ENCODE data around the gene MGLL.

Gene MGLL

GRCh38 chr3:127815641-127816605 lies 6.4 kb downstream of the MGLL start:
- no peak for DNase-seq (ENCODE audit: low read depth)
- H3K4me3 ChIP-seq (ENCODE audit: low read depth, low read length): no peak overlapping the region
- TF ChIP-seq CTCF (IDR thresholded peaks at IDR 0.05; ENCODE audit: insufficient read depth, low read depth, low read length, missing control alignments): no peak

GRCh38 chr3:127815001-127815400 lies 7.3 kb downstream of the MGLL start:
- no peak for DNase-seq (ENCODE audit: low read depth)
- no peak overlapping the region for H3K4me3 ChIP-seq (ENCODE audit: low read depth, low read length)
- TF ChIP-seq CTCF (IDR thresholded peaks at IDR 0.05; ENCODE audit: insufficient read depth, low read depth, low read length, missing control alignments): no peak

- DNase-seq (ENCODE audit: low read depth): no peak
- no peak for TF ChIP-seq CTCF (IDR thresholded peaks at IDR 0.05; ENCODE audit: insufficient read depth, low read depth, low read length, missing control alignments)
- H3K4me3 ChIP-seq (ENCODE audit: low read depth, low read length): no peak overlapping the region
Observed at GRCh38 chr3:127814325-127814781, 8.0 kb downstream of the MGLL start.

- TF ChIP-seq CTCF (IDR thresholded peaks at IDR 0.05; ENCODE audit: insufficient read depth, low read depth, low read length, missing control alignments): no peak
- DNase-seq (ENCODE audit: low read depth): no peak
Observed at GRCh38 chr3:127812151-127812550, 10.2 kb downstream of the MGLL start.

GRCh38 chr3:127811717-127812116 lies 10.6 kb downstream of the MGLL start:
- no peak for DNase-seq (ENCODE audit: low read depth)
- H3K4me3 ChIP-seq (ENCODE audit: low read depth, low read length): no peak overlapping the region
- TF ChIP-seq CTCF (IDR thresholded peaks at IDR 0.05; ENCODE audit: insufficient read depth, low read depth, low read length, missing control alignments): no peak

More at GRCh38 chr3:127812151-127812550, 10.2 kb downstream of the MGLL start:
- no peak overlapping the region for H3K4me3 ChIP-seq (ENCODE audit: low read depth, low read length)

GRCh38 chr3:127809611-127810010 lies 12.7 kb downstream of the MGLL start:
- H3K4me3 ChIP-seq (ENCODE audit: low read depth, low read length): no peak overlapping the region
- no peak for TF ChIP-seq CTCF (IDR thresholded peaks at IDR 0.05; ENCODE audit: insufficient read depth, low read depth, low read length, missing control alignments)
- DNase-seq (ENCODE audit: low read depth): no peak
